ENCODE data around the gene TGFBRAP1.

DNA sequence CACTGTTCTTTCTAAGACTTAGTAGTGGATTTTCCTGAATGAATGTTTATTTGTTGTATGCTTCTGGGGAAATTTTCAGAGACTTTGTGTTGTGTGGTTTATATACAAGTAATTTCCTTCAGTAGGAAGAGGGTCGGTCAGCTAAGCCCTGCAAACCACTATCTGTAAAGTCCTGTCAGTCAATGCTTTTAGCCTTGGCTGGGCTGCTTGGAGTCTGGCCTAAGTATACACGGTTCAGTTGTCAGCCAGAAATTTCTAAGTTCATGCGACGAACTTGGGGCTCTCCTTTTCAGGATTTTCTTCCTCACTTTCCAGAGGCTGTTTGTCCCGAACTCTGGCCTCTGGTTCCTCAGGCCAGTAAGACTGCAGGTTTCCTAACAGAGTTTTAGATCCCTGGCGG is 29.1 kb upstream of the TGFBRAP1 start:
- TF ChIP-seq POLR2A (IDR thresholded peaks at IDR 0.05) (no peak), EP300 (IDR thresholded peaks at IDR 0.05) (no peak), POLR2AphosphoS5 (IDR thresholded peaks at IDR 0.05) (no peak)
- TF ChIP-seq, protein P1, sequence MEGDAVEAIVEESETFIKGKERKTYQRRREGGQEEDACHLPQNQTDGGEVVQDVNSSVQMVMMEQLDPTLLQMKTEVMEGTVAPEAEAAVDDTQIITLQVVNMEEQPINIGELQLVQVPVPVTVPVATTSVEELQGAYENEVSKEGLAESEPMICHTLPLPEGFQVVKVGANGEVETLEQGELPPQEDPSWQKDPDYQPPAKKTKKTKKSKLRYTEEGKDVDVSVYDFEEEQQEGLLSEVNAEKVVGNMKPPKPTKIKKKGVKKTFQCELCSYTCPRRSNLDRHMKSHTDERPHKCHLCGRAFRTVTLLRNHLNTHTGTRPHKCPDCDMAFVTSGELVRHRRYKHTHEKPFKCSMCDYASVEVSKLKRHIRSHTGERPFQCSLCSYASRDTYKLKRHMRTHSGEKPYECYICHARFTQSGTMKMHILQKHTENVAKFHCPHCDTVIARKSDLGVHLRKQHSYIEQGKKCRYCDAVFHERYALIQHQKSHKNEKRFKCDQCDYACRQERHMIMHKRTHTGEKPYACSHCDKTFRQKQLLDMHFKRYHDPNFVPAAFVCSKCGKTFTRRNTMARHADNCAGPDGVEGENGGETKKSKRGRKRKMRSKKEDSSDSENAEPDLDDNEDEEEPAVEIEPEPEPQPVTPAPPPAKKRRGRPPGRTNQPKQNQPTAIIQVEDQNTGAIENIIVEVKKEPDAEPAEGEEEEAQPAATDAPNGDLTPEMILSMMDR (IDR thresholded peaks at IDR 0.05): no peak
